ENCODE data around the gene TXNL4A.

TXNL4A gene

DNA sequence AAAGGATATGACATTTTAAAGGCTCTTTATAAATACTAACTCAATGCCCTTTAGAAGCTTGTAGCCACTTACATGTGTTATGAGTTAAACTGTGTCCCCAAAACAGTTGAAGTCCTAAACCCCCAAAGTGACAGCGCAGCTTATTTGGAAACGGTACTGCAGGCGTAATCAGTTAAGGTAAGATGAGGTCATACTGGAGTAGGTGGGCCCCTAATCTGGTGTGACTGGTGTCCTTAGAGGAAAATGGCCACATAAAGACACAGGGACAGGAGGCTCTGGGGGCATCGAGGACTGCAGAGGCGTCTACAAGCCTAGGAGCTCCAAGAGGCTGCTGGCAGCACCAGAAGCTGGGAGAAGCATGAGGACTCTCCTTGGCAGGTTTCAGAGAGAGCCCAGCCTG, 8.5 kb downstream of the TXNL4A start:
- TF ChIP-seq RAD21 (IDR thresholded peaks at IDR 0.05; ENCODE audit: low read depth) (no peak), TCF12 (IDR thresholded peaks at IDR 0.05; ENCODE audit: low read depth) (no peak), EP300 (IDR thresholded peaks at IDR 0.05; ENCODE audit: borderline replicate concordance) (no peak)
- TF ChIP-seq, protein P1, sequence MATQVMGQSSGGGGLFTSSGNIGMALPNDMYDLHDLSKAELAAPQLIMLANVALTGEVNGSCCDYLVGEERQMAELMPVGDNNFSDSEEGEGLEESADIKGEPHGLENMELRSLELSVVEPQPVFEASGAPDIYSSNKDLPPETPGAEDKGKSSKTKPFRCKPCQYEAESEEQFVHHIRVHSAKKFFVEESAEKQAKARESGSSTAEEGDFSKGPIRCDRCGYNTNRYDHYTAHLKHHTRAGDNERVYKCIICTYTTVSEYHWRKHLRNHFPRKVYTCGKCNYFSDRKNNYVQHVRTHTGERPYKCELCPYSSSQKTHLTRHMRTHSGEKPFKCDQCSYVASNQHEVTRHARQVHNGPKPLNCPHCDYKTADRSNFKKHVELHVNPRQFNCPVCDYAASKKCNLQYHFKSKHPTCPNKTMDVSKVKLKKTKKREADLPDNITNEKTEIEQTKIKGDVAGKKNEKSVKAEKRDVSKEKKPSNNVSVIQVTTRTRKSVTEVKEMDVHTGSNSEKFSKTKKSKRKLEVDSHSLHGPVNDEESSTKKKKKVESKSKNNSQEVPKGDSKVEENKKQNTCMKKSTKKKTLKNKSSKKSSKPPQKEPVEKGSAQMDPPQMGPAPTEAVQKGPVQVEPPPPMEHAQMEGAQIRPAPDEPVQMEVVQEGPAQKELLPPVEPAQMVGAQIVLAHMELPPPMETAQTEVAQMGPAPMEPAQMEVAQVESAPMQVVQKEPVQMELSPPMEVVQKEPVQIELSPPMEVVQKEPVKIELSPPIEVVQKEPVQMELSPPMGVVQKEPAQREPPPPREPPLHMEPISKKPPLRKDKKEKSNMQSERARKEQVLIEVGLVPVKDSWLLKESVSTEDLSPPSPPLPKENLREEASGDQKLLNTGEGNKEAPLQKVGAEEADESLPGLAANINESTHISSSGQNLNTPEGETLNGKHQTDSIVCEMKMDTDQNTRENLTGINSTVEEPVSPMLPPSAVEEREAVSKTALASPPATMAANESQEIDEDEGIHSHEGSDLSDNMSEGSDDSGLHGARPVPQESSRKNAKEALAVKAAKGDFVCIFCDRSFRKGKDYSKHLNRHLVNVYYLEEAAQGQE (IDR thresholded peaks at IDR 0.05; ENCODE audit: low read depth), result no peak
- TF ChIP-seq, protein P2, sequence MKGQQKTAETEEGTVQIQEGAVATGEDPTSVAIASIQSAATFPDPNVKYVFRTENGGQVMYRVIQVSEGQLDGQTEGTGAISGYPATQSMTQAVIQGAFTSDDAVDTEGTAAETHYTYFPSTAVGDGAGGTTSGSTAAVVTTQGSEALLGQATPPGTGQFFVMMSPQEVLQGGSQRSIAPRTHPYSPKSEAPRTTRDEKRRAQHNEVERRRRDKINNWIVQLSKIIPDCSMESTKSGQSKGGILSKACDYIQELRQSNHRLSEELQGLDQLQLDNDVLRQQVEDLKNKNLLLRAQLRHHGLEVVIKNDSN (IDR thresholded peaks at IDR 0.05), result no peak

DNA sequence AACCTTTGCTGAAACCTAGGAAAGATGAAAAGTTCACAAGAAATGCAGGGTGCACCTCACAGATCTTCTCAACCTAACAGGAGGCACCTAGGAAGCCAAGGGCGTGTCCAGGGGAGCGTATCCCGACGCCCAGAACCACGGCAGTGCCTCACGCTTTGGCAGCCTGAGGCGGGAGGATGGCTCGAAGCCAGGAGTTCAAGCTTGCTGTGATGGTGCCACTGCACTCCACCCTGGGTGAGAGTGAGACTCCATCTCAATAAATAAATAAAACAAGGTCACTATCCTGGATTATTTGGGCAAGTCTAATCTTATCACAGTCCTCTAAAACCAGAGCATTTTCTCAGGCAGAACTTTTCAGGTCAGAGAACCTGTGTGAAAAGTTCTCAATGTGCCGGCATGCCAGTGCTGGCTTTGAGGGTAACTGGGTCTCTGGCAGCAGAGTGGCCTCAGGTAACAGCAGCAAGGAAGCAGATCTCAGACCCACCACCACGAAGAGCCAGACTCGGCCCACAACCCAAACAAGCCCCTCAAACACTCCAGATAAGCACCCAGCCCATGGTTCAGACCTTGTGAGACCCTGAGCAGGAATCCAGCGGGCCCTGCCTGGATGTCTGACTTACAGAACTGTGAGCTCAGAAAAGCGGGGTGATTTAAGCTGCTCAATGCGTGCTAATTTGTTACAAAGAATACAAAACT, 12.2 kb downstream of the TXNL4A start:
- TF ChIP-seq TAF1 (IDR thresholded peaks at IDR 0.05; ENCODE audit: low read depth) (no peak), CEBPB (IDR thresholded peaks at IDR 0.05) (no peak), CREB1 (IDR thresholded peaks at IDR 0.05; ENCODE audit: low read depth) (no peak), RAD21 (IDR thresholded peaks at IDR 0.05; ENCODE audit: low read depth) (no peak), YY1 (IDR thresholded peaks at IDR 0.05; ENCODE audit: low read depth) (no peak), EGR1 (IDR thresholded peaks at IDR 0.05) (no peak), TCF12 (IDR thresholded peaks at IDR 0.05; ENCODE audit: low read depth) (no peak), NFIC (IDR thresholded peaks at IDR 0.05) (no peak), TEAD4 (IDR thresholded peaks at IDR 0.05) (no peak), EP300 (IDR thresholded peaks at IDR 0.05; ENCODE audit: borderline replicate concordance) (no peak), FOXM1 (IDR thresholded peaks at IDR 0.05; ENCODE audit: borderline replicate concordance, low read depth) (no peak)
- TF ChIP-seq, protein P2 (IDR thresholded peaks at IDR 0.05), result no peak
- TF ChIP-seq, protein P1 (IDR thresholded peaks at IDR 0.05; ENCODE audit: low read depth), result no peak
- TF ChIP-seq, protein P3, sequence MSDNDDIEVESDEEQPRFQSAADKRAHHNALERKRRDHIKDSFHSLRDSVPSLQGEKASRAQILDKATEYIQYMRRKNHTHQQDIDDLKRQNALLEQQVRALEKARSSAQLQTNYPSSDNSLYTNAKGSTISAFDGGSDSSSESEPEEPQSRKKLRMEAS (IDR thresholded peaks at IDR 0.05), result no peak

DNA sequence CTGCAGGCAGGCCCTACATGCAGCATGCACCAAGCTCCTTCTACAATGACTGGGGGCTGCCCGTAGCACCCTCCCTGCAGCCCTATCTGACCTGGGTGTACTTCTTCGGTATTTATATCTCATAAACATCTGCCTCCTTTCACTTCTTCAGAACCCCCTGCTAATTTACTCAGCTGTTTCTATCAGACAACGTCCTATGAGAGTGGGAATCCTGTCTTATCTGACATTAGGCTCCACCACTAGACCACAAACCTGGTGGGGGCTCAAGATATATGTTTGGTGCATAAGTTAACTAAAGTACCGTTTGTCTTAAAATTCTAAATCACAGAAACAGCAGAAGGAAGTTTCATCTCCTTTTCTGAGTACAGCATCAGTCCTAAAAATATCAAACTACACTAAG, 13.3 kb downstream of the TXNL4A start:
- TF ChIP-seq TEAD4 (IDR thresholded peaks at IDR 0.05), result no peak
- no peak for TF ChIP-seq TAF1 (IDR thresholded peaks at IDR 0.05; ENCODE audit: low read depth)
- no peak for TF ChIP-seq EGR1 (IDR thresholded peaks at IDR 0.05)
- no peak for TF ChIP-seq EP300 (IDR thresholded peaks at IDR 0.05; ENCODE audit: borderline replicate concordance)
- no peak for TF ChIP-seq ZBTB7A (IDR thresholded peaks at IDR 0.05; ENCODE audit: low read depth)
- no peak for TF ChIP-seq FOXM1 (IDR thresholded peaks at IDR 0.05; ENCODE audit: borderline replicate concordance, low read depth)
- TF ChIP-seq, protein P1 (IDR thresholded peaks at IDR 0.05; ENCODE audit: low read depth), result no peak
- no peak for TF ChIP-seq NFIC (IDR thresholded peaks at IDR 0.05)
- no peak for TF ChIP-seq YY1 (IDR thresholded peaks at IDR 0.05; ENCODE audit: low read depth)
- TF ChIP-seq, protein P3 (IDR thresholded peaks at IDR 0.05), result no peak
- TF ChIP-seq, protein P2 (IDR thresholded peaks at IDR 0.05), result no peak

DNA sequence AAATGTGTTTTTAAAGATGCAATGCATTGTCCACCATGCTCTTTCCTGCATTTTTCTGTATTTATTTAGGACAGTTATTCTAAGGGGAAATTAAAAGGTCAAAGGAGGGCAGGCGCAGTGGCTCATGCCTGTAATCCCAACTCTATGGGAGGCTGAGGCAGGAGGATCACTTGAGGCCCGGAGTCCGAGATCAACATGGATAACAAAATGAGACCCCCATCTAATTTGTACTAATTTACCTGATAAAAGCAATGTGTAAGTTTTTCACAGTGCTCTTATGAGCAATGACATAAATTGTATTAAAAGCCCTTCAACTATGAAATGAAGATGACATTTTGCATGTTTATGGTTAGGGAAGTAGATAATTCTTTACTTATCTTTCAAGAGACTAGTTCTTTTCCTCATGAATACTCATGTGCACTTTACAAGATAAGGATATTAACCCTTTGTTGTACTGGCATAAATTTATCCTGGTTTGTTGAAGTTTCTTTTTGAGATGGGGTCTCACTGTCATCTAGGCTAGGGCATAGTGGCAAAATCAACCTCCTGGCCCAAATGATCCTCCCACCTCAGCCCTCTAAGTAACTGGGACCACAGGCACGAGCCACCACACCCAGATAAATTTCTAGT, 14.2 kb downstream of the TXNL4A start:
- TF ChIP-seq RAD21 (IDR thresholded peaks at IDR 0.05; ENCODE audit: low read depth) (no peak), FOXM1 (IDR thresholded peaks at IDR 0.05; ENCODE audit: borderline replicate concordance, low read depth) (no peak), TEAD4 (IDR thresholded peaks at IDR 0.05) (no peak), CEBPB (IDR thresholded peaks at IDR 0.05) (no peak), NFIC (IDR thresholded peaks at IDR 0.05) (no peak), TCF12 (IDR thresholded peaks at IDR 0.05; ENCODE audit: low read depth) (no peak), ZBTB7A (IDR thresholded peaks at IDR 0.05; ENCODE audit: low read depth) (no peak), EP300 (IDR thresholded peaks at IDR 0.05; ENCODE audit: borderline replicate concordance) (no peak)
- TF ChIP-seq, protein P1 (IDR thresholded peaks at IDR 0.05; ENCODE audit: low read depth), result no peak
- TF ChIP-seq, protein P3 (IDR thresholded peaks at IDR 0.05), result no peak

Measured in Ishikawa (cell line).